ENCODE measurements around the gene NUP62CL.

The NUP62CL gene, protein sequence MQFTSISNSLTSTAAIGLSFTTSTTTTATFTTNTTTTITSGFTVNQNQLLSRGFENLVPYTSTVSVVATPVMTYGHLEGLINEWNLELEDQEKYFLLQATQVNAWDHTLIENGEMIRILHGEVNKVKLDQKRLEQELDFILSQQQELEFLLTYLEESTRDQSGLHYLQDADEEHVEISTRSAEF

GRCh38 chrX:107205770-107206696 is at the start of gene NUP62CL, which contains the start of gene DNAAF6:
Gene NUP62CL, minus strand, starts transcription at chrX:107206433. Its CDS starts 31,287 bp downstream, at chrX:107175146.
Gene DNAAF6, plus strand, starts transcription at chrX:107206611. Its CDS starts 6,265 bp downstream, at chrX:107212876.
- DNase-seq (ENCODE audit: low read depth): peak; percentile 49
- peak within 1 kb of the TSS; percentile 55 for H3K4me3 ChIP-seq (ENCODE audit: low read depth, low read length)
- TF ChIP-seq, protein P1, sequence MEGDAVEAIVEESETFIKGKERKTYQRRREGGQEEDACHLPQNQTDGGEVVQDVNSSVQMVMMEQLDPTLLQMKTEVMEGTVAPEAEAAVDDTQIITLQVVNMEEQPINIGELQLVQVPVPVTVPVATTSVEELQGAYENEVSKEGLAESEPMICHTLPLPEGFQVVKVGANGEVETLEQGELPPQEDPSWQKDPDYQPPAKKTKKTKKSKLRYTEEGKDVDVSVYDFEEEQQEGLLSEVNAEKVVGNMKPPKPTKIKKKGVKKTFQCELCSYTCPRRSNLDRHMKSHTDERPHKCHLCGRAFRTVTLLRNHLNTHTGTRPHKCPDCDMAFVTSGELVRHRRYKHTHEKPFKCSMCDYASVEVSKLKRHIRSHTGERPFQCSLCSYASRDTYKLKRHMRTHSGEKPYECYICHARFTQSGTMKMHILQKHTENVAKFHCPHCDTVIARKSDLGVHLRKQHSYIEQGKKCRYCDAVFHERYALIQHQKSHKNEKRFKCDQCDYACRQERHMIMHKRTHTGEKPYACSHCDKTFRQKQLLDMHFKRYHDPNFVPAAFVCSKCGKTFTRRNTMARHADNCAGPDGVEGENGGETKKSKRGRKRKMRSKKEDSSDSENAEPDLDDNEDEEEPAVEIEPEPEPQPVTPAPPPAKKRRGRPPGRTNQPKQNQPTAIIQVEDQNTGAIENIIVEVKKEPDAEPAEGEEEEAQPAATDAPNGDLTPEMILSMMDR (IDR thresholded peaks at IDR 0.05; ENCODE audit: low read depth, low read length, missing control alignments): no peak

- TF ChIP-seq, protein P1 (IDR thresholded peaks at IDR 0.05; ENCODE audit: low read depth, low read length, missing control alignments): no peak
- no peak for DNase-seq (ENCODE audit: low read depth)
- H3K4me3 ChIP-seq (ENCODE audit: low read depth, low read length): no peak overlapping the region
These were observed 22.2 kb upstream of the NUP62CL start for GRCh38 chrX:107228486-107228819.

DNA sequence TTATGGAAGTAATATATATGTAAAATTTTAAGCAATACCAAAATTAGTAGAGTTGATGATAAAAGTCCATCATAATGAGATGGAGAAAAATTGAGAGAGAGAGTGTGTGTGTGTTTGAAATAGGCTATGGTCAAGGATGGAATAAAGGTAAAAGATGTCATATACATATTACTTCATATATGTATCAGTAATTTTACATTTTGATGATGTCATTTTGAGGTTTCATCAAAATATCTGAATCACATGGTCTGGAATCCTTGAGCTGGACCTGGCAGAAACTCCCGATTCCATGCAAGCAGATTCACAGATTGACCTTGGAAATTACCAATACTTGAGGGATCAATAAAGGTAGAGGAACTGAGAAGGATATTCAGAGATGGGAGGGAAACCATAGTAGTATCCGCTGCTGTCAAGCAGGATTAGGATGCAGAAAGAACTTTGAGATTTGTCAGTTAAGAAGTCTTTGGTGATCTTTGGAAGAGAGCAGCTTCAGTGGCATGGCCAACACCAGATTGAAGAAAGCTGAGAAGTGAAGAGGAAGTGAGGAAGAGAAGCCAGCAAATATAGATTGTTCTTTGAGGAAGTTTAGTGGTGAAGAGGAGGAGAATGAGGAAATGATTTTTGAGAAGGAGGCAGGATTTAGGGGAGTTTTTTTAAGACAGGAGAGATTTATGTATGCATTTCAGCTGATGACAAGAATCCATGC is 21.7 kb upstream of the NUP62CL start:
- TF ChIP-seq, protein P1 (IDR thresholded peaks at IDR 0.05; ENCODE audit: low read depth, low read length, missing control alignments): no peak
- H3K4me3 ChIP-seq (ENCODE audit: low read depth, low read length): no peak overlapping the region
- no peak for DNase-seq (ENCODE audit: low read depth)

DNA sequence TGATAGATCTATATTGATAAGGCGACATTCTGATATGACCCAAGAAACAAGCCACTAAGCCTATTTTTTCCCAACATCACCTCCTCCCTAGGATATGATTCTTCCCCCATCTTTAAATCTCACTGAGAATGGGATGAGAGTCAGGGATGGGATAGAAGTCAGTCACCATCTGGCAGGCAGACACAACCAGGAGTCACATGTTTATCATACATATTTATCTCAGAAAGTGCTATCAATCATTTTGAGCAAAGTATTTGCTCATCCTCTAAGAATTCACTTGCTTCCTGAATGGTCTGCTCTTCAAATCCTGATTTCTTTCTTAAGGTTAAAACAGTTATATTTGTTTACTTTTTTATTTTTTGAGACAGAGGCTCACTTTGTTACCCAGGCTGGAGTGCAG is 20.5 kb upstream of the NUP62CL start:
- TF ChIP-seq, protein P1 (IDR thresholded peaks at IDR 0.05; ENCODE audit: low read depth, low read length, missing control alignments): no peak
- no peak for DNase-seq (ENCODE audit: low read depth)
- no peak overlapping the region for H3K4me3 ChIP-seq (ENCODE audit: low read depth, low read length)

DNA sequence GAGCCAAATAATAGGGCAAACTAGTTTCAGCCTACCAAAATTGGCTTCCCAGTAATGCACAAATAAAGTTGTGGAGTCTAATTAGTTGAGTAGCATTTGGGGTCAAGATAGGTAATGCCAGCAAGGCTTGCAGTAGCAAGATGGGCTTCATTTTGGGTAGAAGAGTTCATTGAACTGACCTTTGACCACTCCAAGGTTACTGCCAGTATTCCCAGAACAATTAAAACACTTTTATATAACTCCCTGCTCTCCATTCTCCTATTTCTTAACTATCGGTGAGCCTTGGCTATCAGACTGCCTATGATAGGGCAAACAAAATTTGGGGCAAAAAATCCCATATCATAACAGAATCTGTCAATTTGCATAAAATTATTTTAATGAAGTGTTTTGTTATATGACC is 7.2 kb upstream of the NUP62CL start:
- DNase-seq (ENCODE audit: low read depth): no peak
- no peak overlapping the region for H3K4me3 ChIP-seq (ENCODE audit: low read depth, low read length)
- TF ChIP-seq, protein P1 (IDR thresholded peaks at IDR 0.05; ENCODE audit: low read depth, low read length, missing control alignments): no peak

GRCh38 chrX:107207943-107208342 is 1.7 kb upstream of the NUP62CL start:
- TF ChIP-seq, protein P1 (IDR thresholded peaks at IDR 0.05; ENCODE audit: low read depth, low read length, missing control alignments): no peak
- no peak overlapping the region for H3K4me3 ChIP-seq (ENCODE audit: low read depth, low read length)
- no peak for DNase-seq (ENCODE audit: low read depth)

All from GM12864 (cell line).